CD4-positive, alpha-beta memory T cell (primary cell): ENCODE data around the gene LGALS3BP. TPM values are rescaled to one million over a fixed set of nuclear protein-coding genes. Genes with fewer than 3 reads are reported as not detected.

Experiments
- CTCF ChIA-PET: fragments of 350-600 bp; sonication (Branson Sonifier 250); formaldehyde crosslinking; loops from one replicate; lab custom pipeline; 2021; ENCODE audit warnings: inconsistent platforms; ENCODE audit not compliant: partially characterized antibody; lab: Charles Lee
- POLR2A ChIA-PET: fragments of 350-600 bp; sonication (Branson Sonifier 250); formaldehyde crosslinking; loops from one replicate; lab custom pipeline; 2021; ENCODE audit not compliant: partially characterized antibody; lab: Charles Lee
- DNase-seq, 5 donors: peaks; one replicate each; pipeline versions ENCODE4 v3.0.0 to v3.0.0-alpha.2; 2020 to 2022; ENCODE audit warnings: mixed read lengths in 1 of 5
- H3K27ac ChIP-seq: one replicate; pipeline ENCODE4 v1.7.0; 2013; ENCODE audit warnings: low read depth, low read length
- H3K27me3 ChIP-seq: 2 replicates; pipeline ENCODE4 v1.7.0; 2013; ENCODE audit warnings: mild to moderate bottlenecking, low read length, moderate library complexity; ENCODE audit not compliant: insufficient read depth
- H3K36me3 ChIP-seq: 2 replicates; pipeline ENCODE4 v1.7.0; 2013; ENCODE audit warnings: mild to moderate bottlenecking, low read length, moderate library complexity; ENCODE audit not compliant: insufficient read depth
- H3K4me1 ChIP-seq: 2 replicates; pipeline ENCODE4 v1.7.0; 2013; ENCODE audit warnings: mild to moderate bottlenecking, low read length, moderate library complexity; ENCODE audit not compliant: insufficient read depth
- H3K4me3 ChIP-seq, 2 donors: one replicate each; pipeline ENCODE4 v1.7.0; 2013; ENCODE audit warnings: low read length in 2 of 2, mild to moderate bottlenecking in 1 of 2
- H3K9me3 ChIP-seq, 2 donors: one replicate each; pipeline ENCODE4 v1.7.0; 2013; ENCODE audit warnings: low read length in 2 of 2, control low read depth in 1 of 2; ENCODE audit not compliant: control insufficient read depth in 1 of 2
- H3K27ac Mint-ChIP-seq, 7 donors: one replicate each; pipeline ENCODE4 v1.8.0; 2020 to 2021; ENCODE audit warnings: mixed read lengths in 7 of 7, mild to moderate bottlenecking in 6 of 7, inconsistent platforms in 3 of 7, moderate library complexity in 3 of 7
- H3K27me3 Mint-ChIP-seq, 2 donors: one replicate each; pipeline ENCODE4 v1.8.0; 2020 to 2021; ENCODE audit warnings: mixed read lengths in 2 of 2
- H3K36me3 Mint-ChIP-seq, 2 donors: one replicate each; pipeline ENCODE4 v1.8.0; 2020 to 2021; ENCODE audit warnings: mixed read lengths in 2 of 2, inconsistent platforms in 1 of 2, mild to moderate bottlenecking in 1 of 2
- H3K4me1 Mint-ChIP-seq, 4 donors: one replicate each; pipeline ENCODE4 v1.8.0; 2020 to 2021; ENCODE audit warnings: mixed read lengths in 4 of 4, mild to moderate bottlenecking in 1 of 4
- H3K4me3 Mint-ChIP-seq, 8 donors: one replicate each; pipeline ENCODE4 v1.8.0; 2020 to 2021; ENCODE audit warnings: mixed read lengths in 8 of 8, mild to moderate bottlenecking in 7 of 8, moderate library complexity in 6 of 8, inconsistent platforms in 3 of 8
- H3K9me3 Mint-ChIP-seq, 8 donors: one replicate each; pipeline ENCODE4 v1.8.0; 2020 to 2021; ENCODE audit warnings: mixed read lengths in 8 of 8, mild to moderate bottlenecking in 5 of 8, inconsistent platforms in 3 of 8, moderate library complexity in 1 of 8
- intact Hi-C: fragments of 100-400 bp; cut with micrococcal nuclease; formaldehyde crosslinking; loops from one replicate; pipeline ENCODE4 v1.15.1; 2023
- polyA plus RNA-seq, 2 donors: library from polyadenylated mRNA; unstranded; fragments of 300-500 nt; fragmentation: Illumina TruSeq; gene quantifications; one replicate each; pipeline ENCODE4 v1.2.3, GENCODE V29; 2021
- total RNA-seq, 2 experiments: library from RNA; stranded (reverse); gene quantifications; one replicate each; pipeline ENCODE4 v1.2.3, GENCODE V29; 2021

Gene LGALS3BP
- total and polyA plus RNA-seq, 4 experiments from 2014 or later: 44.8 to 70.7 (median 51.0) TPM

GRCh38 chr17:78976907-78977680 is 2.6 kb downstream of the LGALS3BP start:
- H3K27ac ChIP-seq: no peak overlapping the region
- Mint-ChIP-seq H3K27ac (peak overlapping the region in 1 of 7 donors; percentile 82), H3K9me3 (no peaks in the 10 kb centered on the region), H3K36me3 (peaks cover 0 to 3% of the 10 kb centered on the region in 2 donors), H3K4me3 (peak overlapping the region in 5 of 8 donors; percentile 10 to 65 (median 49)), H3K27me3 (no peaks in the 10 kb centered on the region), H3K4me1 (peaks cover 4 to 38% (median 15%) of the 10 kb centered on the region in 4 donors)
- intact Hi-C loops: no loop called here
- no peaks in the 10 kb centered on the region for H3K36me3 ChIP-seq
- no peak for DNase-seq
- no peak overlapping the region for H3K4me3 ChIP-seq
- no peaks in the 10 kb centered on the region for H3K27me3 ChIP-seq
- CTCF ChIA-PET: no interaction called here
- POLR2A ChIA-PET: interaction anchor here (1.1 kb wide), 1 partner anchor 9 kb away, joined by 4 read pairs; no protein-coding TSS in a partner anchor
- H3K4me1 ChIP-seq: peaks cover 27% of the 10 kb centered on the region
- no peaks in the 10 kb centered on the region for H3K9me3 ChIP-seq

DNA sequence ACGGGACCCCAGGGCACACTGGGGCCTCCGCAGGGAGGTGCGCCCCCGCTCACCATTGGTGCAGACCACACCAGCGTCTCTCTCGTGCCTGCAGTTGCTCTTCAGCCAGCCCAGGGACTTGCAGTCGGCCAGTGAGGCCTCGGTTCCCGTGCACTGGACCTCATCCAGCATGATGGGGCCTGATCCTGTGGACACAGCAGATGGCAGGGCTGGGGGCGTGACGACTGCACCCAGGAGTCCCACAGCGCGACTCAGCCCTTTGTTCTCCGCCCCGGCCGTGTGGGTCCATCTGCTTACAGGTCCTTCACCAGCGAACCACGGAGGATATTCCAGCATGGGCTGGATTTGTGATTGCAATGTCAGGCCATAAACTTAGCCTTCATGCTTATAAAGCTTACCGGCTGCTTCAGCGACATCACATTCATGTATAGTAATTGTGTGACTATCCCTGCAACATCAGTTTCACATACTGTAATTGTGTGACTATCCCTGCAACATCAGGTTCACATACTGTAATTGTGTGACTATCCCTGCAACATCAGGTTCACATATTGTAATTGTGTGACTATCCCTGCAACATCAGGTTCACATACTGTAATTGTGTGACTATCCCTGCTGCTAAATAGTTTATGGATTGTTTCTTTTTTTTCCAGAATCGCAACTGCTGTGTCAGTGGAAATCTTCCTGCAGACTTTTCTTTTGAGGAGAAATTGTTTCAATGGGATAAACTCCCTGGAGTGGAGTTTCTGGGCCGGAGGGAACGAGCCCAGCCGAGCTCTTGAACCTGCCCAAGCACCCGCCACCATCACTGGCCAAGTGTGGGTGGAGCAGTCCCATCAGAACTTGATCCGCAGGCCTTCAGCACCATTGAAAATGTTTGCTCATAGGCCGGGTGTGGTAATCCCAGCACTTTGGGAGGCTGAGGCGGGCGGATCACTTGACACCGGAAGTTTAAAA is 4.8 kb downstream of the LGALS3BP start:
- H3K9me3 Mint-ChIP-seq: no peaks in the 10 kb centered on the region
- DNase-seq: no peak
- H3K4me1 ChIP-seq: peaks cover 26% of the 10 kb centered on the region
- no peak overlapping the region for H3K27ac ChIP-seq
- peaks cover 10 to 43% (median 18%) of the 10 kb centered on the region in 4 donors for H3K4me1 Mint-ChIP-seq
- CTCF ChIA-PET: interaction anchor here (0.7 to 1.1 kb wide), 2 partner anchors 24 to 109 kb away, joined by 3 to 5 read pairs; no protein-coding TSS in a partner anchor
- no peaks in the 10 kb centered on the region for H3K27me3 Mint-ChIP-seq
- H3K36me3 ChIP-seq: no peaks in the 10 kb centered on the region
- peaks cover 0 to 11% of the 10 kb centered on the region in 2 donors for H3K36me3 Mint-ChIP-seq
- intact Hi-C loops: loop anchor here (5.0 kb wide), 1 partner anchor 528 kb away; no protein-coding TSS in a partner anchor
- no peak overlapping the region for H3K27ac Mint-ChIP-seq
- no peak overlapping the region for H3K4me3 ChIP-seq
- no peaks in the 10 kb centered on the region for H3K9me3 ChIP-seq
- H3K4me3 Mint-ChIP-seq: peak overlapping the region in 1 of 8 donors; percentile 22
- POLR2A ChIA-PET: no interaction called here
- no peaks in the 10 kb centered on the region for H3K27me3 ChIP-seq

DNA sequence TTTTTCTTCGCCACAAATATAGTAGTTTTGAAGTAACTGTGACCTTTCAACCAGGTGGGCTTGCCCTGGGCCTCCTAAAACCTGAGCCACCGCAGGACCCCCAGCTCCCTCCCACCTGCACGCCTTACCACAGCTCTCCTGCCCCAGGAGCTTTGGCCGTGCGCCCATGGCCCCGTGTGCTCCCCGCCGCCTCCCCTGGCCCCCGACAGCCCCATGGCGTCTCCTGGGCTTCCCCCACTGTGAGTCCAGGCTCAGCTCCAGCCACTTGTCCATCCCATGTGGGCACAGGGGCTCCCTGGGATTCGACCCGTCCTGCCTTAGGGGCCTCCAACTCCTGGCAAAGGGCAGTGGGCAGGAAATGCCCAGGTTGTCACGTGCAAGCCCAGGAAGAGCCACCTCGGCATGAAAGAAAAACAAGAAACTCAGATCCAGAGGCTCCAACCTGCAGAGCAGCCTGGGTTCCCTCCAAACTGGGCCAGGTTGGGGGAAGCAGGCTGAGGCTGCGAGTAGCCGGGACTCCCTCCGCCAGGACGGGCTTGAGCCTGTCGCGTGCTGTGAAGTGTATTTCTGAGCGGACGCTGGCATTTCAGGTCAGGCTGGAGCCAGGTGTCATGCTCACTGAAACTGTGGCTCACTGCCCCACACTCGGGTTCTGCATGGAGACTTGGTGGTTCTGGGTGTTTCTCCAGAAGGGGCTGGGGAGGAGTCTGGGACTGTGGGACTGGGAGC is 5.8 kb downstream of the LGALS3BP start:
- Mint-ChIP-seq H3K36me3 (peaks cover 0 to 11% of the 10 kb centered on the region in 2 donors), H3K4me1 (peaks cover 8 to 38% (median 18%) of the 10 kb centered on the region in 4 donors), H3K27ac (no peak overlapping the region), H3K27me3 (no peaks in the 10 kb centered on the region), H3K4me3 (no peak overlapping the region), H3K9me3 (no peaks in the 10 kb centered on the region)
- Histone ChIP-seq H3K4me3 (no peak overlapping the region), H3K9me3 (no peaks in the 10 kb centered on the region), H3K4me1 (peaks cover 22% of the 10 kb centered on the region), H3K27me3 (no peaks in the 10 kb centered on the region), H3K27ac (no peak overlapping the region), H3K36me3 (no peaks in the 10 kb centered on the region)
- ChIA-PET POLR2A (no interaction called here), CTCF (interaction anchor here (4.6 kb wide), 1 partner anchor 109 kb away, joined by 60 read pairs; no protein-coding TSS in a partner anchor)
- intact Hi-C loops: loop anchor here (5.0 kb wide), 1 partner anchor 527 kb away; no protein-coding TSS in a partner anchor
- DNase-seq: no peak

DNA sequence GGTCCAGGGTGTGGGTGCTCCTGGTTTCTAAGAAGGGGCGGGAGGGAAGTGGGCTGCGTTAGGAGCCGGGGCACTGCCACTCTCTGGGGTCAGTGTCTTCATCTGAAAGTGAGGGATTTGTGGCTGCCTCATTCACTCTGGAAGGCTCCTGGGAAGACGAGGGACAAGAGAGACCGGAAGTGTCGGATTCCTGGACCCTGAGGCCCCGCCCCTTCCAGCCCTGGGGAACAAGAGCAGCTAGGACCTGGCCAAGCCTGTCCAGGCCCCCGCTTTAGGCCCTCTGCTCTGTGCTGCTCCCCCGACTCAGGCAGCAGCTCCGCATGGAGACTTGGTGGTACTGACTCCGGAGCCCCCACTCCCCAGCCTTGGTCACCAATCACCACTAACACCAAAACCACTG is 6.5 kb downstream of the LGALS3BP start:
- no peak for DNase-seq
- ChIA-PET POLR2A (no interaction called here), CTCF (interaction anchor here (2.6 to 4.6 kb wide), 2 partner anchors 31 to 108 kb away, joined by 11 to 60 read pairs; no protein-coding TSS in a partner anchor)
- H3K27ac ChIP-seq: no peak overlapping the region
- no peaks in the 10 kb centered on the region for H3K27me3 ChIP-seq
- no peak overlapping the region for H3K4me3 Mint-ChIP-seq
- H3K4me1 ChIP-seq: peaks cover 17% of the 10 kb centered on the region
- intact Hi-C loops: loop anchor here (5.0 kb wide), 1 partner anchor 526 kb away; no protein-coding TSS in a partner anchor
- H3K36me3 ChIP-seq: no peaks in the 10 kb centered on the region
- no peaks in the 10 kb centered on the region for H3K27me3 Mint-ChIP-seq
- no peaks in the 10 kb centered on the region for H3K9me3 ChIP-seq
- peaks cover 0 to 11% of the 10 kb centered on the region in 2 donors for H3K36me3 Mint-ChIP-seq
- H3K4me1 Mint-ChIP-seq: peaks cover 8 to 32% (median 18%) of the 10 kb centered on the region in 4 donors
- no peak overlapping the region for H3K27ac Mint-ChIP-seq
- no peak overlapping the region for H3K4me3 ChIP-seq
- no peaks in the 10 kb centered on the region for H3K9me3 Mint-ChIP-seq

DNA sequence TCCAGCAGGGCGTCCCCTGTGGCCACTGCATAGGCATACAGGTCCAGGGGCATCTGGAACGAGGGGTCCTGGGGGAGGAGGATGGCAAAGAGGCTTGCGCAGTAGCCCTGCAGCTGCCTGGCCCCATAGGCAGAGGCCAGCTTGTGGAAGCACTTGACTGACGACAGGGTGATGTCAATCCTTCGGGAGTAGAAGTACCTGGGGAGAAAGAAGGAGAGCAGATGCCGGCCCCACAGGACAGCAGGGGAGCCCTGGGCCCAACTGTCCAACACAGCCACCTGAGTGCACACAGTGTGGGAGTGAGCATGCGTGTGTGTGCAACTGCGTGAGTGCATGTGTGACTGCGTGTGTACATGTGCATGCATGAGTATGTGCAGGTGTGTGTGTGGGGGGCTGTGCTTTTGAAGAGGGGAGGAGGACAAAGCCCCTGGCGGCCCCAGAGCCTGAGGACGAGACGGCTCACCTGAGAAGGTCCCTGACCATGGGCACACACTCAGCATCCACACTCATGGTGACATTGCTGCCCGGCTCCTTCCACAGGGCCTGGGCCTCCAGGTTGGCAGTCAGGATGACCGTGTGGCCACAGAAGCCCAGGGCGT is 7.1 kb downstream of the LGALS3BP start:
- Mint-ChIP-seq H3K4me3 (no peak overlapping the region), H3K36me3 (peaks cover 0 to 11% of the 10 kb centered on the region in 2 donors), H3K4me1 (peaks cover 7 to 26% (median 15%) of the 10 kb centered on the region in 4 donors), H3K27ac (no peak overlapping the region), H3K9me3 (no peaks in the 10 kb centered on the region), H3K27me3 (no peaks in the 10 kb centered on the region)
- H3K27me3 ChIP-seq: no peaks in the 10 kb centered on the region
- no peak overlapping the region for H3K27ac ChIP-seq
- CTCF ChIA-PET: interaction anchor here (1.2 to 4.6 kb wide), 8 partner anchors 8 to 476 kb away, joined by 4 to 60 read pairs (median 7); partner anchors contain the start of gene LGALS3BP
- no peak for DNase-seq
- peaks cover 11% of the 10 kb centered on the region for H3K4me1 ChIP-seq
- no peak overlapping the region for H3K4me3 ChIP-seq
- H3K9me3 ChIP-seq: no peaks in the 10 kb centered on the region
- no peaks in the 10 kb centered on the region for H3K36me3 ChIP-seq
- intact Hi-C loops: loop anchor here (5.0 kb wide), 1 partner anchor 525 kb away; no protein-coding TSS in a partner anchor
- POLR2A ChIA-PET: no interaction called here
